Hair follicular keratinocyte (primary cell): ENCODE results near the gene PPARGC1A. TPM values are rescaled to one million over a fixed set of nuclear protein-coding genes. Genes with fewer than 3 reads are reported as not detected.

Experiments used
- total RNA-seq: library from RNA; depleted of rRNA; stranded (reverse); fragments of >200 nt; gene quantifications from 2 replicates; pipeline ENCODE4 v1.2.3, GENCODE V29; 2015

Gene PPARGC1A, protein sequence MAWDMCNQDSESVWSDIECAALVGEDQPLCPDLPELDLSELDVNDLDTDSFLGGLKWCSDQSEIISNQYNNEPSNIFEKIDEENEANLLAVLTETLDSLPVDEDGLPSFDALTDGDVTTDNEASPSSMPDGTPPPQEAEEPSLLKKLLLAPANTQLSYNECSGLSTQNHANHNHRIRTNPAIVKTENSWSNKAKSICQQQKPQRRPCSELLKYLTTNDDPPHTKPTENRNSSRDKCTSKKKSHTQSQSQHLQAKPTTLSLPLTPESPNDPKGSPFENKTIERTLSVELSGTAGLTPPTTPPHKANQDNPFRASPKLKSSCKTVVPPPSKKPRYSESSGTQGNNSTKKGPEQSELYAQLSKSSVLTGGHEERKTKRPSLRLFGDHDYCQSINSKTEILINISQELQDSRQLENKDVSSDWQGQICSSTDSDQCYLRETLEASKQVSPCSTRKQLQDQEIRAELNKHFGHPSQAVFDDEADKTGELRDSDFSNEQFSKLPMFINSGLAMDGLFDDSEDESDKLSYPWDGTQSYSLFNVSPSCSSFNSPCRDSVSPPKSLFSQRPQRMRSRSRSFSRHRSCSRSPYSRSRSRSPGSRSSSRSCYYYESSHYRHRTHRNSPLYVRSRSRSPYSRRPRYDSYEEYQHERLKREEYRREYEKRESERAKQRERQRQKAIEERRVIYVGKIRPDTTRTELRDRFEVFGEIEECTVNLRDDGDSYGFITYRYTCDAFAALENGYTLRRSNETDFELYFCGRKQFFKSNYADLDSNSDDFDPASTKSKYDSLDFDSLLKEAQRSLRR
- not detected in 2 replicates for total RNA-seq

DNA sequence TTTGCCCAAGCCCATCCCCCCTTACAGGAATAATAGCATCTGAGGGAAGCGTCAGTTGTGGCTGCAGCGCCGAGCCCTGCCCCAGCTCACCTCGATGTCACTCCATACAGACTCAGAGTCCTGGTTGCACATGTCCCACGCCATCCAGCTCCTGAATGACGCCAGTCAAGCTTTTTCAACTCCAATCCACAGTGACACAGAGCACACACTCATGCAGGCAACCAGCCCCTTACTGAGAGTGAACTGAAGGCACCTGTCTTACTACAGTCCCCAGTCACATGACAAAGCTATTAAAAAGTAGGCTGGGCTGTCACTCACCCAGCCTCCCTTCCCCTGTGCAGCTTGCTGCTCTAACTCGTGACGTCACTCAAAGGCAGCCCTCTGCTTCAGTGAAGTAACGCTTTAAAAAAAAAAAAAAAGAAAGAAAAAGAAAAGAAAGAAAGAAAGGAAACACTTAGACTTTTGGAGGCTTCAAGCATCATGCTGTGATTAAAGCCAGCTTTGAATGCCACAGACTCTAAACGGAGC lies at the start of gene PPARGC1A:
PPARGC1A (minus strand) TSS at position 234 of the 528 bp plus-strand sequence; CDS start at position 144, 90 bp downstream.

